ENCODE results near the gene RCN1.

RCN1 gene

GRCh38 chr11:32080361-32080980 lies 10.4 kb upstream of the RCN1 start:
- no peak for TF ChIP-seq CTCF (IDR thresholded peaks at IDR 0.05; ENCODE audit: low read depth, low read length)

GRCh38 chr11:32081129-32081641 lies 9.7 kb upstream of the RCN1 start:
- no peak for DNase-seq (ENCODE audit: extremely low read depth, low read depth)
- no peak for TF ChIP-seq CTCF (IDR thresholded peaks at IDR 0.05; ENCODE audit: low read depth, low read length)

More at GRCh38 chr11:32080361-32080980, 10.4 kb upstream of the RCN1 start:
- DNase-seq (ENCODE audit: extremely low read depth, low read depth): no peak

GRCh38 chr11:32081901-32082300 lies 9.0 kb upstream of the RCN1 start:
- TF ChIP-seq CTCF (IDR thresholded peaks at IDR 0.05; ENCODE audit: low read depth, low read length): no peak
- no peak for DNase-seq (ENCODE audit: extremely low read depth, low read depth)

GRCh38 chr11:32082346-32082986 lies 8.4 kb upstream of the RCN1 start:
- TF ChIP-seq CTCF (IDR thresholded peaks at IDR 0.05; ENCODE audit: low read depth, low read length): no peak
- DNase-seq (ENCODE audit: extremely low read depth, low read depth): no peak

- no peak for TF ChIP-seq CTCF (IDR thresholded peaks at IDR 0.05; ENCODE audit: low read depth, low read length)
- no peak for DNase-seq (ENCODE audit: extremely low read depth, low read depth)
These were observed 3.3 kb upstream of the RCN1 start for GRCh38 chr11:32087597-32087996.

GRCh38 chr11:32088117-32088941 lies 2.5 kb upstream of the RCN1 start:
- peak; percentile 55 for DNase-seq (ENCODE audit: extremely low read depth, low read depth)
- no peak for TF ChIP-seq CTCF (IDR thresholded peaks at IDR 0.05; ENCODE audit: low read depth, low read length)
